Trophoblast cell (in vitro differentiated cells and primary cell): ENCODE data around the gene RAPGEF1.

Experiments
- DNase-seq, 2 donors: peaks; one replicate each; pipeline ENCODE4 v3.0.0-alpha.2; 2016
- H2AFZ ChIP-seq: 2 replicates; pipeline ENCODE4 v1.6.1; 2013; ENCODE audit warnings: low read length, moderate library complexity, mild to moderate bottlenecking; ENCODE audit not compliant: insufficient read depth, poor library complexity
- H2AK5ac ChIP-seq: 2 replicates; pipeline ENCODE4 v1.6.1; 2013; ENCODE audit warnings: mild to moderate bottlenecking, low read length
- H2BK120ac ChIP-seq: 2 replicates; pipeline ENCODE4 v1.6.1; 2013; ENCODE audit warnings: low read length, mild to moderate bottlenecking, moderate library complexity; ENCODE audit not compliant: insufficient read depth, poor library complexity
- H2BK12ac ChIP-seq: 2 replicates; pipeline ENCODE4 v1.6.1; 2013; ENCODE audit warnings: mild to moderate bottlenecking, low read length, moderate library complexity
- H2BK5ac ChIP-seq: 2 replicates; pipeline ENCODE4 v1.6.1; 2013; ENCODE audit warnings: low read length, low read depth, moderate library complexity, mild to moderate bottlenecking; ENCODE audit not compliant: poor library complexity
- H3K14ac ChIP-seq: 2 replicates; pipeline ENCODE4 v1.6.1; 2013; ENCODE audit warnings: mild to moderate bottlenecking, low read length
- H3K18ac ChIP-seq: 2 replicates; pipeline ENCODE4 v1.6.1; 2013; ENCODE audit warnings: mild to moderate bottlenecking, low read length
- H3K23ac ChIP-seq: 2 replicates; pipeline ENCODE4 v1.6.1; 2013; ENCODE audit warnings: low read length
- H3K27ac ChIP-seq: 2 replicates; pipeline ENCODE4 v1.5.1; 2013; ENCODE audit warnings: low read depth, mild to moderate bottlenecking, inconsistent platforms, low read length, moderate library complexity
- H3K27me3 ChIP-seq: 2 replicates; pipeline ENCODE4 v1.6.1; 2013; ENCODE audit warnings: inconsistent platforms, mild to moderate bottlenecking, low read length, moderate library complexity; ENCODE audit not compliant: insufficient read depth
- H3K36me3 ChIP-seq, 2 experiments: 1 replicate in 1 of 2; 2 replicates in 1 of 2; pipeline ENCODE4 v1.6.1; 2013; ENCODE audit warnings: low read length in 2 of 2, mild to moderate bottlenecking in 2 of 2, moderate library complexity in 1 of 2; ENCODE audit not compliant: insufficient read depth in 2 of 2, control insufficient read depth in 1 of 2
- H3K4ac ChIP-seq: 2 replicates; pipeline ENCODE4 v1.6.1; 2013; ENCODE audit warnings: low read depth, mild to moderate bottlenecking, low read length, moderate library complexity
- H3K4me1 ChIP-seq, 2 experiments: 1 replicate in 1 of 2; 2 replicates in 1 of 2; pipeline ENCODE4 v1.6.1; 2013; ENCODE audit warnings: low read length in 2 of 2, mild to moderate bottlenecking in 2 of 2, moderate library complexity in 1 of 2; ENCODE audit not compliant: insufficient read depth in 2 of 2, control insufficient read depth in 1 of 2
- H3K4me2 ChIP-seq: 2 replicates; pipeline ENCODE4 v1.6.1; 2013; ENCODE audit warnings: inconsistent platforms, mild to moderate bottlenecking, low read length, moderate library complexity
- H3K4me3 ChIP-seq: 2 replicates; pipeline ENCODE4 v1.5.1; 2013; ENCODE audit warnings: mild to moderate bottlenecking, low read depth, low read length, inconsistent platforms
- H3K79me1 ChIP-seq: one replicate; pipeline ENCODE4 v1.6.1; 2013; ENCODE audit warnings: low read length
- H3K79me2 ChIP-seq: 2 replicates; pipeline ENCODE4 v1.6.1; 2013; ENCODE audit warnings: low read length, mild to moderate bottlenecking; ENCODE audit not compliant: control insufficient read depth, insufficient read depth, poor library complexity
- H3K9ac ChIP-seq: 2 replicates; pipeline ENCODE4 v1.6.1; 2013; ENCODE audit warnings: mild to moderate bottlenecking, low read length
- H3K9me3 ChIP-seq: 2 replicates; pipeline ENCODE4 v1.6.1; 2013; ENCODE audit warnings: low read depth, mild to moderate bottlenecking, control low read depth, inconsistent platforms, low read length; ENCODE audit not compliant: insufficient read depth
- H4K12ac ChIP-seq: 2 replicates; pipeline ENCODE4 v1.6.1; 2013; ENCODE audit warnings: low read depth, mild to moderate bottlenecking, low read length, moderate library complexity
- H4K8ac ChIP-seq: 2 replicates; pipeline ENCODE4 v1.6.1; 2013; ENCODE audit warnings: low read depth, mild to moderate bottlenecking, low read length, moderate library complexity
- H4K91ac ChIP-seq: one replicate; pipeline ENCODE4 v1.6.1; 2013; ENCODE audit warnings: low read depth, mild to moderate bottlenecking, low read length, moderate library complexity
- WGBS: extraction: QIAGEN DNeasy Blood & Tissue Kit; methylation state at CpG from one replicate; pipeline ENCODE4 v1.1.7; 2013; ENCODE audit warnings: missing lambda C conversion rate; ENCODE audit not compliant: insufficient read length, insufficient coverage; ENCODE audit errors: extremely low coverage; 5-methylcytosine and 5-hydroxymethylcytosine counted together

Gene RAPGEF1

GRCh38 chr9:131585375-131585774 lies 154.5 kb downstream of the RAPGEF1 start:
- no peaks in the 10 kb centered on the region for H3K79me1 ChIP-seq
- no peak overlapping the region for H3K4me3 ChIP-seq
- H3K4me1 ChIP-seq, result no peaks in the 10 kb centered on the region
- H4K8ac ChIP-seq, result no peak overlapping the region
- H3K9me3 ChIP-seq, result peaks cover 2% of the 10 kb centered on the region
- peaks cover 77% of the 10 kb centered on the region in 2 experiments for H3K36me3 ChIP-seq
- H2BK5ac ChIP-seq, result no peak overlapping the region
- no peak overlapping the region for H3K27ac ChIP-seq
- H3K18ac ChIP-seq, result no peak overlapping the region
- H2AFZ ChIP-seq, result no peak overlapping the region
- H4K91ac ChIP-seq, result no peak overlapping the region
- H2AK5ac ChIP-seq, result no peak overlapping the region
- no peak overlapping the region for H2BK12ac ChIP-seq
- no peak overlapping the region for H4K12ac ChIP-seq
- no peaks in the 10 kb centered on the region for H3K27me3 ChIP-seq
- no peak overlapping the region for H3K4ac ChIP-seq
- no peak overlapping the region for H3K9ac ChIP-seq
- DNase-seq, result no peak
- WGBS, result no CpG with 5 or more reads among the region's 8 CpGs
- H3K4me2 ChIP-seq, result no peak overlapping the region
- H2BK120ac ChIP-seq, result no peak overlapping the region
- no peak overlapping the region for H3K14ac ChIP-seq
- H3K79me2 ChIP-seq, result no peaks in the 10 kb centered on the region
- no peak overlapping the region for H3K23ac ChIP-seq

GRCh38 chr9:131584858-131585257 lies 155.0 kb downstream of the RAPGEF1 start:
- Histone ChIP-seq H4K8ac (no peak overlapping the region), H3K9ac (no peak overlapping the region), H3K79me1 (no peaks in the 10 kb centered on the region), H3K4ac (no peak overlapping the region), H3K4me2 (no peak overlapping the region), H3K14ac (no peak overlapping the region), H3K4me3 (no peak overlapping the region), H4K91ac (no peak overlapping the region), H3K79me2 (no peaks in the 10 kb centered on the region), H3K27ac (no peak overlapping the region), H2BK12ac (no peak overlapping the region), H3K18ac (no peak overlapping the region), H3K36me3 (peaks cover 77% of the 10 kb centered on the region in 2 experiments), H3K23ac (no peak overlapping the region), H3K9me3 (peaks cover 2% of the 10 kb centered on the region), H3K4me1 (no peaks in the 10 kb centered on the region), H4K12ac (no peak overlapping the region), H3K27me3 (no peaks in the 10 kb centered on the region), H2AFZ (no peak overlapping the region), H2BK5ac (no peak overlapping the region), H2BK120ac (no peak overlapping the region), H2AK5ac (no peak overlapping the region)
- DNase-seq, result no peak
- no CpG with 5 or more reads among the region's 7 CpGs for WGBS

DNA sequence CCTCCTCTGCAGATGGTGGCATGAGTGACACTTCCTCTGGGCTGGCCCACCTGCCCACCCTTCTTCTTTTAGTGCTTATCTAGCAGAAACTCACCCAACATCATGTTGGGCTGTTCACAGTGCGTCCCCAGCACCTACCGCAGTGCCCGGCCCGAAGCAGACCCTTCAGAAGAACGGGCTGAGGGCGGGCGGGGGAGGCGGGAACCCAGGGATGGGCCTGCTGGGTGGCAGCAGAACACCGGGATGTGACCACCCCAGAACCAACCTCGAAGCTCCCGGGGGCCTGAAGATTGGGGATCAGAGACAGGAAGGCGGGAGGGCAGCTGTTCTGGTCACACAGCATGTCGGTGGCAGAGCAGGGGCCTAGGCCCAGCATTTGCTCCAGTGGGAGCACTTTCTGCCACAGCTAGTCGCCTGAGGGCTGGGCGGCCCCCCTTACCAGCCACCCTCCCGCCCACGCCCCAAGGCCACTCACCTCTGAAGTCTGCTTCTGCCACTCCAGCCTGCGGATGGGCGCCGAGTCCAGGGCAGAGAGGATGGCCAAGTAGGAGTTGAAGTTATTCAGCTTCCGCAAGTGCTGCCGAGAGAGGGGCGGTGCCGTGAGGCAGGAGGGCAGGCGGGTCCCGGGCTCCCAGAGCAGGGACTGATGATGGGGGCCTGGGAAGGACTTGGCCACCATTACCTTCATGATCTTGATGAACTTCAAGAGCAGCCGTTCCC lies 155.9 kb downstream of the RAPGEF1 start:
- H3K4ac ChIP-seq, result no peak overlapping the region
- H3K79me2 ChIP-seq, result no peaks in the 10 kb centered on the region
- no peak overlapping the region for H4K91ac ChIP-seq
- H3K27me3 ChIP-seq, result no peaks in the 10 kb centered on the region
- peaks cover 0 to 5% of the 10 kb centered on the region in 2 experiments for H3K4me1 ChIP-seq
- H4K12ac ChIP-seq, result no peak overlapping the region
- H3K18ac ChIP-seq, result no peak overlapping the region
- H3K14ac ChIP-seq, result no peak overlapping the region
- H2BK5ac ChIP-seq, result no peak overlapping the region
- peaks cover 2% of the 10 kb centered on the region for H3K9me3 ChIP-seq
- no peak overlapping the region for H3K9ac ChIP-seq
- no peak overlapping the region for H3K23ac ChIP-seq
- no peak overlapping the region for H3K4me2 ChIP-seq
- no peaks in the 10 kb centered on the region for H3K79me1 ChIP-seq
- DNase-seq, result no peak
- WGBS, result no CpG with 5 or more reads among the region's 27 CpGs
- H2BK12ac ChIP-seq, result no peak overlapping the region
- peaks cover 76 to 77% of the 10 kb centered on the region in 2 experiments for H3K36me3 ChIP-seq
- no peak overlapping the region for H2BK120ac ChIP-seq
- no peak overlapping the region for H3K4me3 ChIP-seq
- H4K8ac ChIP-seq, result no peak overlapping the region
- H2AK5ac ChIP-seq, result no peak overlapping the region
- no peak overlapping the region for H2AFZ ChIP-seq
- no peak overlapping the region for H3K27ac ChIP-seq

- H3K9ac ChIP-seq, result no peak overlapping the region
- H3K4ac ChIP-seq, result no peak overlapping the region
- H3K27ac ChIP-seq, result no peak overlapping the region
- H3K36me3 ChIP-seq, result peaks cover 75 to 77% of the 10 kb centered on the region in 2 experiments
- H3K14ac ChIP-seq, result no peak overlapping the region
- H3K9me3 ChIP-seq, result peaks cover 2% of the 10 kb centered on the region
- no peak overlapping the region for H4K8ac ChIP-seq
- WGBS, result no CpG with 5 or more reads among the region's 5 CpGs
- H3K79me1 ChIP-seq, result no peaks in the 10 kb centered on the region
- H2AK5ac ChIP-seq, result no peak overlapping the region
- H2AFZ ChIP-seq, result no peak overlapping the region
- H4K12ac ChIP-seq, result no peak overlapping the region
- no peak overlapping the region for H3K23ac ChIP-seq
- H3K27me3 ChIP-seq, result no peaks in the 10 kb centered on the region
- no peak overlapping the region for H2BK5ac ChIP-seq
- no peak overlapping the region for H2BK12ac ChIP-seq
- H3K79me2 ChIP-seq, result no peaks in the 10 kb centered on the region
- H3K4me1 ChIP-seq, result peaks cover 0 to 5% of the 10 kb centered on the region in 2 experiments
- H3K4me3 ChIP-seq, result no peak overlapping the region
- no peak overlapping the region for H3K4me2 ChIP-seq
- no peak for DNase-seq
- H4K91ac ChIP-seq, result no peak overlapping the region
- H2BK120ac ChIP-seq, result no peak overlapping the region
- no peak overlapping the region for H3K18ac ChIP-seq
Observed at GRCh38 chr9:131583337-131583645, 156.6 kb downstream of the RAPGEF1 start.
